SK-N-SH (cell line): Measurements from ENCODE around the gene ALOXE3. TPM values are rescaled to one million over a fixed set of nuclear protein-coding genes. Genes with fewer than 3 reads are reported as not detected.

Source experiments
- CTCF ChIA-PET: fragments of 300-600, 350-600 bp; formaldehyde crosslinking; extraction: SDS; loops from one replicate; lab custom pipeline; 2021; lab: Yijun Ruan, JAX
- POLR2A ChIA-PET: fragments of 350-600 bp; sonication (Branson Sonifier 250); formaldehyde crosslinking; extraction: SDS; loops from one replicate; lab custom pipeline; 2020; ENCODE audit warnings: antibody characterized with exemption, inconsistent platforms; lab: Yijun Ruan, JAX
- DNase-seq: peaks from one replicate; pipeline ENCODE4 v3.0.0; 2012
- H2AFZ ChIP-seq: fragments of 200-600 bp; sonication (generic); 2 replicates; pipeline ENCODE4 v1.8.1; 2016; ENCODE audit warnings: antibody characterized with exemption, mild to moderate bottlenecking, low read depth
- H3F3A ChIP-seq: fragments of 200-600 bp; sonication (generic); replicated peaks from 2 replicates; pipeline ENCODE3; 2016; ENCODE audit warnings: antibody characterized with exemption, mild to moderate bottlenecking; ENCODE audit not compliant: insufficient read depth
- H3K27ac ChIP-seq, 2 experiments: fragments of 200-500 bp in 1 of 2; fragments of 200-600 bp in 1 of 2; sonication (Bioruptor generic) in 1 of 2; sonication (generic), shearing (Covaris generic) in 1 of 2; 2 replicates each; pipeline versions ENCODE4 v1.5.1 to v1.6.1; 2014 to 2016; ENCODE audit warnings: low read depth in 2 of 2, inconsistent platforms in 1 of 2, low read length in 1 of 2, mild to moderate bottlenecking in 1 of 2, mixed read lengths in 1 of 2
- H3K27me3 ChIP-seq: fragments of 200-600 bp; sonication (generic), shearing (Covaris generic); 2 replicates; pipeline ENCODE4 v1.6.1; 2016; ENCODE audit warnings: mixed run types; ENCODE audit not compliant: insufficient read depth
- H3K36me3 ChIP-seq, 2 experiments: fragments of 200-500 bp in 1 of 2; fragments of 200-600 bp in 1 of 2; sonication (Bioruptor generic) in 1 of 2; sonication (generic) in 1 of 2; replicated peaks in 1 of 2; 2 replicates each; pipeline versions ENCODE3 to v1.5.1; 2014 to 2016; ENCODE audit warnings: low read length in 1 of 2, mild to moderate bottlenecking in 1 of 2; ENCODE audit not compliant: insufficient read depth in 2 of 2, control insufficient read depth in 1 of 2
- H3K4me1 ChIP-seq, 2 experiments: fragments of 200-500 bp in 1 of 2; fragments of 200-600 bp in 1 of 2; sonication (Bioruptor generic) in 1 of 2; sonication (generic), shearing (Covaris generic) in 1 of 2; 2 replicates each; pipeline versions ENCODE4 v1.5.1 to v1.6.1; 2014 to 2016; ENCODE audit warnings: low read depth in 1 of 2, low read length in 1 of 2, mixed run types in 1 of 2; ENCODE audit not compliant: insufficient read depth in 2 of 2, control insufficient read depth in 1 of 2
- H3K4me2 ChIP-seq: fragments of 200-600 bp; sonication (generic), shearing (Covaris generic); 2 replicates; pipeline ENCODE4 v1.6.1; 2017; ENCODE audit warnings: mixed run types
- H3K4me3 ChIP-seq, 2 experiments: fragments of 200-500 bp in 1 of 2; fragments of 200-600 bp in 1 of 2; sonication (Bioruptor generic) in 1 of 2; sonication (generic), shearing (Covaris generic) in 1 of 2; 2 replicates each; pipeline versions ENCODE4 v1.5.1 to v1.8.1; 2014 to 2016; ENCODE audit warnings: low read depth in 2 of 2, inconsistent platforms in 1 of 2, low read length in 1 of 2, mild to moderate bottlenecking in 1 of 2, mixed read lengths in 1 of 2, moderate library complexity in 1 of 2
- H3K79me2 ChIP-seq: fragments of 200-600 bp; sonication (generic); 2 replicates; pipeline ENCODE4 v1.8.1; 2017; ENCODE audit warnings: mild to moderate bottlenecking; ENCODE audit not compliant: insufficient read depth
- H3K9ac ChIP-seq: fragments of 200-600 bp; sonication (generic); 2 replicates; pipeline ENCODE4 v1.6.1; 2017; ENCODE audit warnings: mixed run types
- H3K9me2 ChIP-seq: fragments of 200-600 bp; sonication (generic); 2 replicates; pipeline ENCODE4 v1.6.1; 2017; ENCODE audit warnings: mixed run types
- H3K9me3 ChIP-seq: fragments of 200-600 bp; sonication (generic); 2 replicates; pipeline ENCODE4 v1.6.1; 2017; ENCODE audit warnings: mixed run types, mild to moderate bottlenecking, moderate library complexity
- H4K20me1 ChIP-seq: fragments of 200-600 bp; sonication (generic); 2 replicates; pipeline ENCODE4 v1.6.1; 2017; ENCODE audit warnings: mild to moderate bottlenecking, mixed run types; ENCODE audit not compliant: insufficient read depth
- CHD2 ChIP-seq: fragments of 150-350 bp; IDR thresholded peaks from 2 replicates; pipeline ENCODE4 v1.6.1; 2018; ENCODE audit warnings: low read length; ENCODE audit not compliant: partially characterized antibody
- EP300 ChIP-seq, 2 experiments: IDR thresholded peaks; 2 replicates each; pipeline versions ENCODE4 v1.4.0 to v1.6.1; 2012; ENCODE audit warnings: borderline replicate concordance in 1 of 2, low read depth in 1 of 2, low read length in 1 of 2
- EZH2phosphoT487 ChIP-seq: fragments of 200-600 bp; sonication (generic); IDR thresholded peaks from 2 replicates; pipeline ENCODE4 v1.6.1; 2017; ENCODE audit warnings: low read depth, mixed run types, mild to moderate bottlenecking, antibody characterized with exemption, moderate library complexity, borderline replicate concordance
- FOXM1 ChIP-seq: IDR thresholded peaks from 2 replicates; pipeline ENCODE4 v1.4.0; 2012; ENCODE audit warnings: low read depth, mild to moderate bottlenecking
- GABPA ChIP-seq: IDR thresholded peaks from 2 replicates; pipeline ENCODE4 v1.4.0; 2012; ENCODE audit warnings: low read depth, mild to moderate bottlenecking
- GATA2 ChIP-seq: sonication (generic); formaldehyde crosslinking; IDR thresholded peaks from 2 replicates; pipeline ENCODE4 v1.5.0; 2020; ENCODE audit warnings: mild to moderate bottlenecking, missing genetic modification reagents
- MEF2A ChIP-seq: IDR thresholded peaks from 2 replicates; pipeline ENCODE4 v1.4.0; 2012; ENCODE audit warnings: low read depth, borderline replicate concordance
- NFIC ChIP-seq: IDR thresholded peaks from 2 replicates; pipeline ENCODE4 v1.4.0; 2012; ENCODE audit warnings: borderline replicate concordance
- NRF1 ChIP-seq: IDR thresholded peaks from 2 replicates; pipeline ENCODE4 v1.6.1; 2012; ENCODE audit warnings: low read depth, mild to moderate bottlenecking, low read length
- POLR2AphosphoS5 ChIP-seq: IDR thresholded peaks from 2 replicates; pipeline ENCODE4 v1.6.1; 2012; ENCODE audit warnings: low read depth, low read length
- RAD21 ChIP-seq: IDR thresholded peaks from 2 replicates; pipeline ENCODE4 v1.6.1; 2012; ENCODE audit warnings: mild to moderate bottlenecking, low read length
- RCOR1 ChIP-seq: fragments of 150-350 bp; IDR thresholded peaks from 2 replicates; pipeline ENCODE4 v1.6.1; 2017; ENCODE audit warnings: antibody characterized with exemption, low read length
- REST ChIP-seq: IDR thresholded peaks from 2 replicates; pipeline ENCODE4 v1.6.1; 2012; ENCODE audit warnings: mild to moderate bottlenecking, low read depth, low read length, moderate library complexity
- RXRA ChIP-seq: IDR thresholded peaks from 2 replicates; pipeline ENCODE4 v1.4.0; 2012; ENCODE audit warnings: low read depth, mild to moderate bottlenecking, borderline replicate concordance
- SIN3A ChIP-seq: IDR thresholded peaks from 2 replicates; pipeline ENCODE4 v1.6.1; 2012; ENCODE audit warnings: low read depth, mild to moderate bottlenecking, low read length, moderate library complexity, borderline replicate concordance
- SMC3 ChIP-seq: IDR thresholded peaks from 2 replicates; pipeline ENCODE4 v1.6.1; 2012; ENCODE audit warnings: low read depth, low read length, improper control_type of control experiment
- TCF12 ChIP-seq: IDR thresholded peaks from 2 replicates; pipeline ENCODE4 v1.4.0; 2012
- TEAD4 ChIP-seq: IDR thresholded peaks from 2 replicates; pipeline ENCODE4 v1.4.0; 2012; ENCODE audit warnings: mild to moderate bottlenecking, borderline replicate concordance; ENCODE audit not compliant: insufficient read depth
- USF2 ChIP-seq: fragments of 150-350 bp; IDR thresholded peaks from 2 replicates; pipeline ENCODE4 v1.6.1; 2017; ENCODE audit warnings: antibody characterized with exemption, low read length, low read depth, borderline replicate concordance
- WGBS: methylation state at CpG from one replicate; pipeline ENCODE4 v1.1.6; 2017; ENCODE audit warnings: low lambda C conversion rate; 5-methylcytosine and 5-hydroxymethylcytosine counted together
- polyA plus RNA-seq, 3 experiments: library from polyadenylated mRNA; depleted of rRNA; stranded (reverse); fragments of >200 nt; gene quantifications; 2 replicates each; pipeline ENCODE4 v1.2.3, GENCODE V29; 2012
- TF ChIP-seq, protein P1 (sequence below): IDR thresholded peaks from 2 replicates; pipeline ENCODE4 v1.4.0; 2012; ENCODE audit warnings: low read depth, borderline replicate concordance
- TF ChIP-seq, protein P2 (sequence below): IDR thresholded peaks from 2 replicates; pipeline ENCODE4 v1.4.0; 2012; ENCODE audit warnings: low read depth, borderline replicate concordance
- TF ChIP-seq, protein P3 (sequence below): IDR thresholded peaks from 2 replicates; pipeline ENCODE4 v1.4.0; 2012; ENCODE audit warnings: low read depth
- TF ChIP-seq, protein P4 (sequence below): fragments of 200-600 bp; sonication (generic); IDR thresholded peaks from 2 replicates; pipeline ENCODE4 v1.6.1; 2017; ENCODE audit warnings: antibody characterized with exemption, mild to moderate bottlenecking, moderate library complexity

Gene ALOXE3
- polyA plus RNA-seq, 1 of the 3 experiments (the other 2 are of a cell fraction), result 0.46 TPM

GRCh38 chr17:8152112-8152775 is 33.9 kb upstream of the ALOXE3 start, which contains the start of gene PER1:
Gene PER1, minus strand, starts transcription at chr17:8152404. Its CDS starts 1,698 bp downstream, at chr17:8150706.
- Histone ChIP-seq H3F3A (peaks cover 21% of the 10 kb centered on the region), H3K9ac (peak within 1 kb of the TSS; percentile 98), H3K9me3 (no peaks in the 10 kb centered on the region), H3K36me3 (peaks cover 4 to 27% of the 10 kb centered on the region in 2 experiments), H3K4me2 (peak within 1 kb of the TSS; percentile 95), H4K20me1 (peaks cover 9% of the 10 kb centered on the region; the same call in 1 of the 2 replicates), H3K27ac (peak within 1 kb of the TSS; percentile 85 to 95), H3K27me3 (no peaks in the 10 kb centered on the region), H3K4me1 (peaks cover 36 to 47% of the 10 kb centered on the region in 2 experiments; a peak in 3 of 4 replicates), H3K79me2 (peaks cover 26% of the 10 kb centered on the region), H2AFZ (no peak within 1 kb of the TSS), H3K4me3 (peak within 1 kb of the TSS; percentile 77 to 80), H3K9me2 (no peaks in the 10 kb centered on the region)
- WGBS, result 16% methylated on average over 16 of the region's 42 CpGs
- peak; percentile 94 for DNase-seq
- ChIA-PET CTCF (interaction anchor here (1.0 to 3.1 kb wide), 6 partner anchors 12 to 33 kb away, joined by 3 to 15 read pairs (median 4); partner anchors contain the start of genes ALOXE3 and HES7), POLR2A (interaction anchor here (0.8 to 2.5 kb wide), 3 partner anchors 13 to 37 kb away, joined by 3 to 19 read pairs (median 3); no protein-coding TSS in a partner anchor)
- TF ChIP-seq EZH2phosphoT487, result no peak
- peak; percentile 14; the same call in 1 of the 2 replicates for TF ChIP-seq SIN3A
- peak; percentile 43; the same call in 1 of the 2 replicates for TF ChIP-seq REST
- no peak for TF ChIP-seq EP300 (IDR thresholded peaks at IDR 0.05; ENCODE audit: borderline replicate concordance in 1 of 2, low read depth in 1 of 2, low read length in 1 of 2)
- no peak for TF ChIP-seq TEAD4
- no peak; the same call in 1 of the 2 replicates for TF ChIP-seq NRF1
- TF ChIP-seq, protein P1, sequence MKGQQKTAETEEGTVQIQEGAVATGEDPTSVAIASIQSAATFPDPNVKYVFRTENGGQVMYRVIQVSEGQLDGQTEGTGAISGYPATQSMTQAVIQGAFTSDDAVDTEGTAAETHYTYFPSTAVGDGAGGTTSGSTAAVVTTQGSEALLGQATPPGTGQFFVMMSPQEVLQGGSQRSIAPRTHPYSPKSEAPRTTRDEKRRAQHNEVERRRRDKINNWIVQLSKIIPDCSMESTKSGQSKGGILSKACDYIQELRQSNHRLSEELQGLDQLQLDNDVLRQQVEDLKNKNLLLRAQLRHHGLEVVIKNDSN, result peak; percentile 29; the same call in 1 of the 2 replicates
- peak; percentile 76 for TF ChIP-seq POLR2AphosphoS5
- TF ChIP-seq, protein P2, sequence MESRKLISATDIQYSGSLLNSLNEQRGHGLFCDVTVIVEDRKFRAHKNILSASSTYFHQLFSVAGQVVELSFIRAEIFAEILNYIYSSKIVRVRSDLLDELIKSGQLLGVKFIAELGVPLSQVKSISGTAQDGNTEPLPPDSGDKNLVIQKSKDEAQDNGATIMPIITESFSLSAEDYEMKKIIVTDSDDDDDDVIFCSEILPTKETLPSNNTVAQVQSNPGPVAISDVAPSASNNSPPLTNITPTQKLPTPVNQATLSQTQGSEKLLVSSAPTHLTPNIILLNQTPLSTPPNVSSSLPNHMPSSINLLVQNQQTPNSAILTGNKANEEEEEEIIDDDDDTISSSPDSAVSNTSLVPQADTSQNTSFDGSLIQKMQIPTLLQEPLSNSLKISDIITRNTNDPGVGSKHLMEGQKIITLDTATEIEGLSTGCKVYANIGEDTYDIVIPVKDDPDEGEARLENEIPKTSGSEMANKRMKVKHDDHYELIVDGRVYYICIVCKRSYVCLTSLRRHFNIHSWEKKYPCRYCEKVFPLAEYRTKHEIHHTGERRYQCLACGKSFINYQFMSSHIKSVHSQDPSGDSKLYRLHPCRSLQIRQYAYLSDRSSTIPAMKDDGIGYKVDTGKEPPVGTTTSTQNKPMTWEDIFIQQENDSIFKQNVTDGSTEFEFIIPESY, result no peak
- TF ChIP-seq NFIC, result peak; percentile 76; the same call in 1 of the 2 replicates
- TF ChIP-seq, protein P3, sequence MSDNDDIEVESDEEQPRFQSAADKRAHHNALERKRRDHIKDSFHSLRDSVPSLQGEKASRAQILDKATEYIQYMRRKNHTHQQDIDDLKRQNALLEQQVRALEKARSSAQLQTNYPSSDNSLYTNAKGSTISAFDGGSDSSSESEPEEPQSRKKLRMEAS, result peak; percentile 99
- TF ChIP-seq RAD21, result no peak
- no peak for TF ChIP-seq SMC3
- TF ChIP-seq GATA2 (CRISPR knock-in tag), result no peak
- TF ChIP-seq, protein P4, sequence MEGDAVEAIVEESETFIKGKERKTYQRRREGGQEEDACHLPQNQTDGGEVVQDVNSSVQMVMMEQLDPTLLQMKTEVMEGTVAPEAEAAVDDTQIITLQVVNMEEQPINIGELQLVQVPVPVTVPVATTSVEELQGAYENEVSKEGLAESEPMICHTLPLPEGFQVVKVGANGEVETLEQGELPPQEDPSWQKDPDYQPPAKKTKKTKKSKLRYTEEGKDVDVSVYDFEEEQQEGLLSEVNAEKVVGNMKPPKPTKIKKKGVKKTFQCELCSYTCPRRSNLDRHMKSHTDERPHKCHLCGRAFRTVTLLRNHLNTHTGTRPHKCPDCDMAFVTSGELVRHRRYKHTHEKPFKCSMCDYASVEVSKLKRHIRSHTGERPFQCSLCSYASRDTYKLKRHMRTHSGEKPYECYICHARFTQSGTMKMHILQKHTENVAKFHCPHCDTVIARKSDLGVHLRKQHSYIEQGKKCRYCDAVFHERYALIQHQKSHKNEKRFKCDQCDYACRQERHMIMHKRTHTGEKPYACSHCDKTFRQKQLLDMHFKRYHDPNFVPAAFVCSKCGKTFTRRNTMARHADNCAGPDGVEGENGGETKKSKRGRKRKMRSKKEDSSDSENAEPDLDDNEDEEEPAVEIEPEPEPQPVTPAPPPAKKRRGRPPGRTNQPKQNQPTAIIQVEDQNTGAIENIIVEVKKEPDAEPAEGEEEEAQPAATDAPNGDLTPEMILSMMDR, result no peak
- TF ChIP-seq RXRA, result no peak; the same call in 1 of the 2 replicates
- TF ChIP-seq TCF12, result no peak; the same call in 1 of the 2 replicates
- TF ChIP-seq RCOR1, result no peak
- no peak for TF ChIP-seq CHD2
- no peak for TF ChIP-seq FOXM1
- TF ChIP-seq MEF2A, result no peak
- TF ChIP-seq GABPA, result no peak
- TF ChIP-seq USF2, result no peak
